GM23248 (cell line): ENCODE results near the gene TWF2. TPM values are rescaled to one million over a fixed set of nuclear protein-coding genes. Genes with fewer than 3 reads are reported as not detected.
A peak's percentile ranks its signal among the peaks of the same experiment; 100 is the strongest.
"Not testable (repeated sequence)": the region's sequence is repeated elsewhere in the genome, so short reads cannot be mapped to it uniquely, and the experiment has no call there.

Source experiments
- DNase-seq: peaks from one replicate; pipeline ENCODE4 v3.0.0-alpha.2; 2015
- H2AFZ ChIP-seq: fragments of 200-600 bp; sonication (generic); 2 replicates; pipeline ENCODE4 v1.6.1; 2016; ENCODE audit warnings: antibody characterized with exemption
- H3F3A ChIP-seq: fragments of 200-600 bp; sonication (generic); 2 replicates; pipeline ENCODE4 v1.6.1; 2016; ENCODE audit warnings: mild to moderate bottlenecking, antibody characterized with exemption, mixed run types; ENCODE audit not compliant: insufficient read depth
- H3K27ac ChIP-seq: fragments of 200-600 bp; sonication (generic); 2 replicates; pipeline ENCODE4 v1.5.1; 2016; ENCODE audit warnings: mild to moderate bottlenecking
- H3K27me3 ChIP-seq: fragments of 200-600 bp; sonication (generic); replicated peaks from 2 replicates; pipeline ENCODE4 v1.6.1; 2016; ENCODE audit warnings: mild to moderate bottlenecking; ENCODE audit not compliant: insufficient read depth
- H3K36me3 ChIP-seq: fragments of 200-600 bp; sonication (generic); 2 replicates; pipeline ENCODE4 v1.6.1; 2016; ENCODE audit warnings: low read depth, mild to moderate bottlenecking
- H3K4me1 ChIP-seq: fragments of 200-600 bp; sonication (generic); 2 replicates; pipeline ENCODE4 v1.6.1; 2016; ENCODE audit warnings: mild to moderate bottlenecking; ENCODE audit not compliant: insufficient read depth
- H3K4me2 ChIP-seq: fragments of 200-600 bp; sonication (generic); one replicate; pipeline ENCODE4 v1.6.1; 2016; ENCODE audit warnings: mild to moderate bottlenecking; ENCODE audit not compliant: unreplicated experiment
- H3K4me3 ChIP-seq: fragments of 200-600 bp; sonication (generic); 2 replicates; pipeline ENCODE4 v1.5.1; 2016; ENCODE audit warnings: mild to moderate bottlenecking
- H3K79me2 ChIP-seq: fragments of 200-600 bp; sonication (generic); 2 replicates; pipeline ENCODE4 v1.6.1; 2016; ENCODE audit warnings: mild to moderate bottlenecking; ENCODE audit not compliant: insufficient read depth
- H3K9ac ChIP-seq: fragments of 200-600 bp; sonication (generic); 2 replicates; pipeline ENCODE4 v1.6.1; 2016; ENCODE audit warnings: mild to moderate bottlenecking
- H3K9me2 ChIP-seq: fragments of 200-600 bp; sonication (generic); 2 replicates; pipeline ENCODE4 v1.6.1; 2016; ENCODE audit warnings: mixed run types, mild to moderate bottlenecking, moderate library complexity; ENCODE audit not compliant: insufficient read depth
- H3K9me3 ChIP-seq: fragments of 200-600 bp; sonication (generic); one replicate; pipeline ENCODE4 v1.6.1; 2017; ENCODE audit warnings: low read depth
- H4K20me1 ChIP-seq: fragments of 200-600 bp; sonication (generic); 2 replicates; pipeline ENCODE4 v1.6.0; 2016; ENCODE audit not compliant: insufficient read depth
- EZH2 ChIP-seq: fragments of 200-600 bp; sonication (generic); IDR thresholded peaks from 2 replicates; pipeline ENCODE4 v1.6.1; 2018; ENCODE audit warnings: antibody characterized with exemption, mild to moderate bottlenecking; ENCODE audit not compliant: insufficient read depth, poor library complexity, severe bottlenecking
- EZH2phosphoT487 ChIP-seq: fragments of 200-600 bp; sonication (generic); IDR thresholded peaks from 2 replicates; pipeline ENCODE4 v1.6.1; 2018; ENCODE audit warnings: antibody characterized with exemption, moderate library complexity, mild to moderate bottlenecking, low read depth; ENCODE audit not compliant: insufficient read depth
- WGBS, 2 experiments: methylation state at CpG; one replicate each; pipeline ENCODE4 v1.1.6; 2015 to 2017; ENCODE audit warnings: low lambda C conversion rate in 2 of 2, low coverage in 1 of 2; ENCODE audit errors: missing lambda C conversion rate in 2 of 2; 5-methylcytosine and 5-hydroxymethylcytosine counted together
- in situ Hi-C: fragments of 300-500 bp; cut with MboI; formaldehyde crosslinking; loops from 2 replicates; pipeline ENCODE4 v1.15.0; 2020
- polyA plus RNA-seq: library from polyadenylated mRNA; unstranded; fragments of >200 nt; fragmentation: Nextera tagmentation; extraction: Ambion mirVana; gene quantifications from 2 replicates; pipeline ENCODE4 v1.2.1, GENCODE V29; 2016
- total RNA-seq: library from RNA; depleted of rRNA; stranded (reverse); fragments of >200 nt; shearing (Covaris generic); gene quantifications from 2 replicates; pipeline ENCODE4 v1.2.3, GENCODE V29; 2014

The TWF2 gene
- total and polyA plus RNA-seq, 2 experiments from 2014 or later: 95.1 to 137 TPM

DNA sequence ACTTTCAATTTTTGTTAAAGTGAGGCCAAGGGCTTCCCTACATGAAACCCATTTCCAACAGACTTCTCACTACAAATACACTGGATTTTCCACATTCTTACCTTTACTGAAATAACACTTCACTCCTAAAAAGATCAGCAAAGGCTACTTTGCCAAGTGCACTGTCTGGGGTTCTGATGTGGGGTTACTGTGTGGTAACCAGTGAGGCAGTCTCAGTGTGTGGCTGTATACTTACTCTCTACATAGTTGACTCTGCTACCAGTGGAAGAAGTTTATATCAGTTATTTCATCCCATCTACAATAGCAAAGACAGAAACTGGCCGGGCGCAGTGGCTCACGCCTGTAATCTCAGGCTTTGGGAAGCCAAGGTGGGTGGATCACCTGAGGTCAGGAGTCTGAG is 33.9 kb upstream of the TWF2 start:
- Histone ChIP-seq H3K4me2 (no peak overlapping the region), H3K4me3 (no peak overlapping the region), H3K27me3 (no peaks in the 10 kb centered on the region), H4K20me1 (peaks cover 44% of the 10 kb centered on the region), H2AFZ (no peak overlapping the region), H3K27ac (no peak overlapping the region), H3K9me3 (no peaks in the 10 kb centered on the region), H3K9ac (no peak overlapping the region), H3K36me3 (peaks cover 29% of the 10 kb centered on the region; the same call in 1 of the 2 replicates), H3K9me2 (no peaks in the 10 kb centered on the region), H3F3A (peaks cover 38% of the 10 kb centered on the region), H3K4me1 (peaks cover 32% of the 10 kb centered on the region), H3K79me2 (peaks cover 100% of the 10 kb centered on the region)
- 76 to 85% methylated on average over 3 of the region's 3 CpGs for WGBS, 2 experiments
- TF ChIP-seq EZH2phosphoT487 (no peak), EZH2 (no peak)
- in situ Hi-C loops: no loop called here
- DNase-seq: no peak

DNA sequence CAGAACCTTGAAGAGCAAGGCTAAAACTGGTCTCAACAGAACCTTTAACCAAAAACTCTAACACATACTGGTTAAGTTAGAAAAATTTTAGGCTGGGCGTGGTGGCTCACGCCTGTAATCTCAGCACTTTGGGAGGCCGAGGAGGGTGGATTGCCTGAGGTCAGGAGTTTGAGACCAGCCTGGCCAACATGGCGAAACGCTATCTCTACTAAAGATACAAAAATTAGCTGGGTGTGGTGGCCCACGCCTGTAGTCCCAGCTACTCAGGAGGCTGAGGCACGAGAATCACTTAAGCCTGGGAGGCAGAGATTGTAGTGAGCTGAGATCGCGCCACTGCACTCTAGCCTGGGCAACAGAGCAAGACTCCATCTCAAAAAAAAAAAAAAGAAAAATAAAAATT is 33.2 kb upstream of the TWF2 start:
- H3K9me3 ChIP-seq, DNase-seq, H3K4me2 ChIP-seq, H3K27me3 ChIP-seq, H3K9me2 ChIP-seq, H2AFZ ChIP-seq, H3K27ac ChIP-seq, H3K9ac ChIP-seq, in situ Hi-C loops, H3K4me3 ChIP-seq: not testable (repeated sequence)
- H3F3A ChIP-seq: peaks cover 33% of the 10 kb centered on the region
- H3K4me1 ChIP-seq: peaks cover 32% of the 10 kb centered on the region
- peaks cover 100% of the 10 kb centered on the region for H3K79me2 ChIP-seq
- WGBS, 2 experiments: 90 to 96% methylated on average over 9 of the region's 9 CpGs
- peaks cover 44% of the 10 kb centered on the region for H4K20me1 ChIP-seq
- peaks cover 36% of the 10 kb centered on the region for H3K36me3 ChIP-seq

DNA sequence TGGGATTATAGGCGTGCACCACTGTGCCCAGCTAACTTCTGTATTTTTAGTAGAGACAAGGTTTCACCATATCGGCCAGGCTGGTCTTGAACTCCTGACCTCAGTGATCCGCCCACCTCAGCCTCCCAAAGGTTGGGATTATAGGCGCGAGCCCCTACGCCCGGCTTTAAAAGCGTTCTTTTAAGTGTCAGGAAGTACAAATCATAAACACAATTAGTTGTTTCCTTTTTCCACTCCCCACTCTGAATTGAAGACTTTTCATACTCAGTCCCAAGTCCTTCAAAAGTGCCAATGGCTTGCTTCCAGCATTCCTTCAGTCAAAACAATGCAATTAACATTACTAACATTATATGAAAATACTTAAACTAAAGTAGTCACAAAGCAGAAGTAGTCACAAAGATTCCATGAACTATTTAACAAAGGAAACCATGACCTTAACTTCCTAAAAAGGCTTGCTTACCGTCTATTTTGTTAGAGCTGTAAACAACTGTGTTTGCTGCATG is 31.3 kb upstream of the TWF2 start:
- peak; percentile 40 for DNase-seq
- 27 to 31% methylated on average over 9 of the region's 9 CpGs for WGBS, 2 experiments
- Histone ChIP-seq H3K9ac (0 out of 2 replicates have a peak overlapping the region, but pooled peaks have one; percentile 18), H3K4me2 (peak overlapping the region; percentile 35), H3K79me2 (peaks cover 100% of the 10 kb centered on the region), H3K9me3 (no peaks in the 10 kb centered on the region), H3K4me3 (no peak overlapping the region), H4K20me1 (peaks cover 30% of the 10 kb centered on the region), H2AFZ (no peak overlapping the region), H3K27me3 (no peaks in the 10 kb centered on the region), H3K27ac (peak overlapping the region; percentile 54), H3F3A (peaks cover 31% of the 10 kb centered on the region), H3K36me3 (peaks cover 53% of the 10 kb centered on the region), H3K9me2 (no peaks in the 10 kb centered on the region), H3K4me1 (peaks cover 22% of the 10 kb centered on the region)
- in situ Hi-C loops: no loop called here
- no peak for TF ChIP-seq EZH2phosphoT487
- no peak for TF ChIP-seq EZH2

DNA sequence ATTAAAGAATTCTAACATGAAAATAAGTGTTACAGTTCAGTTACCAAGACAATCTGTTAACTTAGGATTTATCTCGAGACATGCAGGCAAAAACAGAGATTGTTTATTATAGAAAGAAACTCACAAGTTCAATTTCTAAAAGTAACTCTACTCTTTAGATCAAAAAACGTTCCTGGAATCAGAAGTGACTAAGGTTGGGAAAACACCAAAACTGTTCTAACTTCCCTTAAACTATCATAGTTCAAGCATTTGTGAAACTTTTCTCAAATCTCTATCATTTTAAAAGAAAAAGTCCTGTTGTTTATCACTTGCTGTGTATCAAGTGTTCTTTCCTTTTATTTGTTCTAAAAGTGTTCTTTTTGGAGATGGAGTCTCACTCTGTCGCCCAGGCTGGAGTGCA is 30.8 kb upstream of the TWF2 start:
- Histone ChIP-seq H4K20me1 (peaks cover 30% of the 10 kb centered on the region), H3K4me2 (peak overlapping the region; percentile 35), H3K27ac (peak overlapping the region; percentile 54), H3K9me3 (no peaks in the 10 kb centered on the region), H3K27me3 (no peaks in the 10 kb centered on the region), H2AFZ (no peak overlapping the region), H3K36me3 (peaks cover 54% of the 10 kb centered on the region), H3K9me2 (no peaks in the 10 kb centered on the region), H3K4me3 (no peak overlapping the region), H3F3A (peaks cover 31% of the 10 kb centered on the region), H3K79me2 (peaks cover 100% of the 10 kb centered on the region), H3K9ac (0 out of 2 replicates have a peak overlapping the region, but pooled peaks have one; percentile 18), H3K4me1 (peaks cover 19% of the 10 kb centered on the region)
- in situ Hi-C loops: no loop called here
- TF ChIP-seq EZH2phosphoT487 (no peak), EZH2 (no peak)
- WGBS, 2 experiments: 67 to 70% methylated on average over 3 of the region's 3 CpGs
- no peak for DNase-seq

DNA sequence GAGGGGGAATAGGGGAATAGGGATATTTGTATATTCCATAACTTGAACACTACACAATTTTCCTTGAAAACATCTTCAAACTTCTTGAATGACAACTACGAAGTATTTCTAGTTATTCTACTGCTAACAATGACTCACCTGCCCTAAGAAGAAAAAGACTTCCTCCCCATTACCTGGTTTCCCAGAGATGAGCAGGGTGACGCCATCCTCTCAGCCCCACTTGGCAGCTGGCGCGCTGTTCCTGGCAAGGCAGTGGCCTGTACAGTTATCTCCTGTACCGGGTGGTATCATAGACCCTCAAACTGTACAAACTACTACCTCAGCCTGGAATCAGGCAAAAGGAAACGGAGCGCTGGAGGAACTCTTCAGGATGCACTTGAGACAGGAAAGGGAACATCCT is 29.1 kb upstream of the TWF2 start:
- Histone ChIP-seq H3K9me2 (no peaks in the 10 kb centered on the region), H3K9me3 (no peaks in the 10 kb centered on the region), H3K27me3 (no peaks in the 10 kb centered on the region), H3K4me2 (no peak overlapping the region), H3K4me1 (peaks cover 19% of the 10 kb centered on the region), H3K36me3 (peaks cover 57% of the 10 kb centered on the region), H3K9ac (no peak overlapping the region), H2AFZ (no peak overlapping the region), H3F3A (peaks cover 31% of the 10 kb centered on the region), H3K79me2 (peaks cover 100% of the 10 kb centered on the region), H3K27ac (no peak overlapping the region), H4K20me1 (peaks cover 21% of the 10 kb centered on the region), H3K4me3 (no peak overlapping the region)
- in situ Hi-C loops: no loop called here
- WGBS, 2 experiments: 97 to 98% methylated on average over 7 of the region's 7 CpGs
- DNase-seq: no peak
- TF ChIP-seq EZH2: no peak
- no peak for TF ChIP-seq EZH2phosphoT487
